Panc1 (cell line): ENCODE data around the gene PARD3. TPM values are rescaled to one million over a fixed set of nuclear protein-coding genes. Genes with fewer than 3 reads are reported as not detected.

ENCODE experiments used
- ATAC-seq: fragments of 200-7000 bp; cut with Tn5 transposase; 2 replicates; pipeline ENCODE4 v1.9.1; 2020; ENCODE audit warnings: mild to moderate bottlenecking, moderate library complexity
- BruUV-seq: library from RNA; stranded (reverse); fragments of 400-500 nt; replicated peaks from 2 replicates; lab custom pipeline; 2021; lab: Mats Ljungman, UMichigan
- CTCF ChIA-PET: fragments of 300-600 bp; sonication (Branson Sonifier 250); formaldehyde crosslinking; loops from one replicate; lab custom pipeline; 2022; ENCODE audit warnings: antibody characterized with exemption; lab: Charles Lee
- POLR2A ChIA-PET: fragments of 300-600 bp; sonication (Branson Sonifier 250); formaldehyde crosslinking; loops from one replicate; lab custom pipeline; 2022; ENCODE audit warnings: antibody characterized with exemption; lab: Charles Lee
- DNase-seq: peaks from one replicate; pipeline ENCODE4 v3.0.0-alpha.2; 2010; ENCODE audit warnings: low read depth, low spot score
- H3K27ac ChIP-seq: 2 replicates; pipeline ENCODE4 v1.5.1; 2011; ENCODE audit warnings: mild to moderate bottlenecking, low read length, inconsistent platforms
- H3K27me3 ChIP-seq: fragments of 200-500 bp; sonication (Bioruptor generic); 2 replicates; pipeline ENCODE4 v1.6.0; 2014; ENCODE audit warnings: low read length, inconsistent platforms; ENCODE audit not compliant: control insufficient read depth, insufficient read depth
- H3K36me3 ChIP-seq: fragments of 200-500 bp; sonication (Bioruptor generic); 2 replicates; pipeline ENCODE4 v1.5.1; 2014; ENCODE audit warnings: inconsistent platforms, mild to moderate bottlenecking, low read length, moderate library complexity; ENCODE audit not compliant: control insufficient read depth, insufficient read depth
- H3K4me1 ChIP-seq: 2 replicates; pipeline ENCODE4 v1.5.1; 2011; ENCODE audit warnings: inconsistent platforms, mild to moderate bottlenecking, low read length, moderate library complexity; ENCODE audit not compliant: control insufficient read depth, insufficient read depth
- H3K4me3 ChIP-seq, 2 experiments: 2 replicates each; pipeline ENCODE4 v1.5.1; 2011 to 2012; ENCODE audit warnings: low read depth in 2 of 2, low read length in 2 of 2, mild to moderate bottlenecking in 2 of 2, inconsistent platforms in 1 of 2, moderate library complexity in 1 of 2
- H3K9me3 ChIP-seq: fragments of 200-500 bp; sonication (Bioruptor generic); 2 replicates; pipeline ENCODE4 v1.5.1; 2014; ENCODE audit warnings: low read depth, mild to moderate bottlenecking, inconsistent platforms, low read length, moderate library complexity; ENCODE audit not compliant: control insufficient read depth, insufficient read depth
- POLR2AphosphoS5 ChIP-seq: IDR thresholded peaks from 2 replicates; pipeline ENCODE4 v1.6.1; 2012; ENCODE audit warnings: mild to moderate bottlenecking, low read depth, low read length, moderate library complexity
- REST ChIP-seq, 2 experiments: IDR thresholded peaks; 2 replicates each; pipeline ENCODE4 v1.6.1; 2011 to 2012; ENCODE audit warnings: low read depth in 2 of 2, control low read depth in 1 of 2, low read length in 1 of 2, mild to moderate bottlenecking in 1 of 2, moderate library complexity in 1 of 2; ENCODE audit not compliant: insufficient read depth in 1 of 2
- SIN3A ChIP-seq: IDR thresholded peaks from 2 replicates; pipeline ENCODE4 v1.6.1; 2012; ENCODE audit warnings: low read depth, mild to moderate bottlenecking, low read length, moderate library complexity, borderline replicate concordance; ENCODE audit not compliant: insufficient read depth
- TCF7L2 ChIP-seq: IDR thresholded peaks from 2 replicates; pipeline ENCODE4 v1.6.1; 2011; ENCODE audit warnings: mild to moderate bottlenecking, low read depth, low read length, inconsistent platforms
- in situ Hi-C: cut with HindIII; loops from 2 replicates; pipeline ENCODE4 v1.10.0; 2016; ENCODE audit warnings: low sequenced_read_pairs, low pct_unique_long_range_greater_than_20kb
- intact Hi-C: fragments of 100-400 bp; cut with micrococcal nuclease; formaldehyde crosslinking; loops from one replicate; pipeline ENCODE4 v1.10.0; 2022; ENCODE audit not compliant: unreplicated experiment
- total RNA-seq: library from RNA; stranded (reverse); gene quantifications from one replicate; pipeline ENCODE4 v1.2.1, GENCODE V29; 2021; ENCODE audit not compliant: unreplicated experiment
- TF ChIP-seq, protein P1 (sequence below): fragments of 450-650 bp; IDR thresholded peaks from 2 replicates; pipeline ENCODE4 v1.5.1; 2017; ENCODE audit warnings: mild to moderate bottlenecking

Gene PARD3
- total RNA-seq, 1 experiment from 2014 or later: 29.8 TPM

GRCh38 chr10:34780818-34781380 is 34.2 kb downstream of the PARD3 start:
- no peaks in the 10 kb centered on the region for H3K36me3 ChIP-seq
- H3K4me1 ChIP-seq: peaks cover 12% of the 10 kb centered on the region
- intact Hi-C loops: no loop called here
- no peak overlapping the region for H3K4me3 ChIP-seq
- DNase-seq (no peak), ATAC-seq (no peak)
- H3K9me3 ChIP-seq: no peaks in the 10 kb centered on the region
- no peak overlapping the region for H3K27ac ChIP-seq
- POLR2A ChIA-PET: interaction anchor here (0.6 kb wide), 1 partner anchor 17 kb away, joined by 6 read pairs; no protein-coding TSS in a partner anchor
- TF ChIP-seq, protein P1, sequence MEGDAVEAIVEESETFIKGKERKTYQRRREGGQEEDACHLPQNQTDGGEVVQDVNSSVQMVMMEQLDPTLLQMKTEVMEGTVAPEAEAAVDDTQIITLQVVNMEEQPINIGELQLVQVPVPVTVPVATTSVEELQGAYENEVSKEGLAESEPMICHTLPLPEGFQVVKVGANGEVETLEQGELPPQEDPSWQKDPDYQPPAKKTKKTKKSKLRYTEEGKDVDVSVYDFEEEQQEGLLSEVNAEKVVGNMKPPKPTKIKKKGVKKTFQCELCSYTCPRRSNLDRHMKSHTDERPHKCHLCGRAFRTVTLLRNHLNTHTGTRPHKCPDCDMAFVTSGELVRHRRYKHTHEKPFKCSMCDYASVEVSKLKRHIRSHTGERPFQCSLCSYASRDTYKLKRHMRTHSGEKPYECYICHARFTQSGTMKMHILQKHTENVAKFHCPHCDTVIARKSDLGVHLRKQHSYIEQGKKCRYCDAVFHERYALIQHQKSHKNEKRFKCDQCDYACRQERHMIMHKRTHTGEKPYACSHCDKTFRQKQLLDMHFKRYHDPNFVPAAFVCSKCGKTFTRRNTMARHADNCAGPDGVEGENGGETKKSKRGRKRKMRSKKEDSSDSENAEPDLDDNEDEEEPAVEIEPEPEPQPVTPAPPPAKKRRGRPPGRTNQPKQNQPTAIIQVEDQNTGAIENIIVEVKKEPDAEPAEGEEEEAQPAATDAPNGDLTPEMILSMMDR: no peak
- no peak for TF ChIP-seq SIN3A
- TF ChIP-seq TCF7L2: no peak
- TF ChIP-seq REST (IDR thresholded peaks at IDR 0.05; ENCODE audit: insufficient read depth in 1 of 2, low read depth in 2 of 2, low read length in 1 of 2): no peak
- TF ChIP-seq POLR2AphosphoS5: no peak
- no TSS peak for BruUV-seq
- in situ Hi-C loops: no loop called here
- CTCF ChIA-PET: no interaction called here
- H3K27me3 ChIP-seq: no peaks in the 10 kb centered on the region

- CTCF ChIA-PET: no interaction called here
- ATAC-seq: no peak
Observed at GRCh38 chr10:34778237-34778636, 36.9 kb downstream of the PARD3 start.

More at GRCh38 chr10:34778237-34778636, 36.9 kb downstream of the PARD3 start:
- Histone ChIP-seq H3K36me3 (no peaks in the 10 kb centered on the region), H3K27ac (no peak overlapping the region), H3K9me3 (no peaks in the 10 kb centered on the region), H3K27me3 (no peaks in the 10 kb centered on the region), H3K4me1 (peaks cover 12% of the 10 kb centered on the region), H3K4me3 (no peak overlapping the region)
- intact Hi-C loops: no loop called here
- in situ Hi-C loops: no loop called here
- no peak for DNase-seq
- POLR2A ChIA-PET: no interaction called here
- BruUV-seq: no TSS peak
- no peak for TF ChIP-seq TCF7L2
- TF ChIP-seq POLR2AphosphoS5: no peak
- no peak for TF ChIP-seq SIN3A
- TF ChIP-seq REST (IDR thresholded peaks at IDR 0.05; ENCODE audit: insufficient read depth in 1 of 2, low read depth in 2 of 2, low read length in 1 of 2): no peak
- TF ChIP-seq, protein P1: no peak
